HepG2 (cell line): Measurements from ENCODE around the gene FOXA1. TPM values are rescaled to one million over a fixed set of nuclear protein-coding genes. Genes with fewer than 3 reads are reported as not detected.

Source experiments
- AHR ChIP-seq: IDR thresholded peaks from 2 replicates; pipeline ENCODE4 v1.6.1; 2018; ENCODE audit warnings: missing genetic modification reagents, missing compliant biosample characterization
- CHD2 ChIP-seq: IDR thresholded peaks from 2 replicates; pipeline ENCODE4 v1.6.1; 2011; ENCODE audit warnings: low read depth, low read length, improper control_type of control experiment
- DDIT3 ChIP-seq: sonication (generic); formaldehyde crosslinking; IDR thresholded peaks from 2 replicates; pipeline ENCODE4 v1.4.0; 2020; ENCODE audit warnings: mild to moderate bottlenecking, missing genetic modification reagents
- DRAP1 ChIP-seq: IDR thresholded peaks from 2 replicates; pipeline ENCODE4 v1.6.1; 2016; ENCODE audit warnings: missing genetic modification reagents, missing compliant biosample characterization
- FOXJ3 ChIP-seq: sonication (generic); formaldehyde crosslinking; IDR thresholded peaks from 2 replicates; pipeline ENCODE4 v1.4.0; 2020; ENCODE audit warnings: missing genetic modification reagents, mild to moderate bottlenecking, borderline replicate concordance
- HNF4A ChIP-seq: sonication (generic); formaldehyde crosslinking; IDR thresholded peaks from 2 replicates; pipeline ENCODE4 v1.4.0; 2020; ENCODE audit warnings: missing genetic modification reagents
- IKZF5 ChIP-seq: IDR thresholded peaks from 2 replicates; pipeline ENCODE4 v1.6.1; 2018; ENCODE audit warnings: missing genetic modification reagents, mild to moderate bottlenecking, missing compliant biosample characterization
- NR2F6 ChIP-seq, 2 experiments: IDR thresholded peaks; 2 replicates each; pipeline ENCODE4 v1.6.1; 2016; ENCODE audit warnings: antibody characterized with exemption in 1 of 2, mild to moderate bottlenecking in 1 of 2
- PCBP2 ChIP-seq: fragments of 200-400 bp; formaldehyde crosslinking; optimal IDR thresholded peaks from 2 replicates; pipeline ENCODE3; 2018; ENCODE audit warnings: low read length, low read depth; ENCODE audit not compliant: poor library complexity, severe bottlenecking
- RXRA ChIP-seq: sonication (generic); formaldehyde crosslinking; IDR thresholded peaks from 2 replicates; pipeline ENCODE4 v1.5.1; 2020; ENCODE audit warnings: missing genetic modification reagents
- TRIM22 ChIP-seq: fragments of 450-650 bp; IDR thresholded peaks from 2 replicates; pipeline ENCODE4 v1.6.1; 2017
- ZBTB20 ChIP-seq: sonication (generic); formaldehyde crosslinking; IDR thresholded peaks from 2 replicates; pipeline ENCODE4 v1.8.1; 2023; ENCODE audit warnings: missing genetic modification reagents, low read depth, mild to moderate bottlenecking, borderline replicate concordance
- ZBTB40 ChIP-seq, 2 experiments: fragments of 450-650 bp in 1 of 2; sonication (generic) in 1 of 2; formaldehyde crosslinking in 1 of 2; IDR thresholded peaks; 2 replicates each; pipeline versions ENCODE4 v1.6.1 to v1.8.0; 2016 to 2022; ENCODE audit warnings: antibody characterized with exemption in 1 of 2, mild to moderate bottlenecking in 1 of 2, missing genetic modification reagents in 1 of 2
- ZNF143 ChIP-seq: sonication (generic); formaldehyde crosslinking; IDR thresholded peaks from 2 replicates; pipeline ENCODE4 v1.4.0; 2020; ENCODE audit warnings: missing genetic modification reagents
- ZNF451 ChIP-seq: sonication (generic); formaldehyde crosslinking; IDR thresholded peaks from 2 replicates; pipeline ENCODE4 v1.5.0; 2020; ENCODE audit warnings: mild to moderate bottlenecking, missing genetic modification reagents
- polyA plus RNA-seq, 8 experiments: library from polyadenylated mRNA; depleted of rRNA in 3 of 8; stranded (reverse) in 7 of 8; unstranded in 1 of 8; fragments of >200 nt; fragmentation: Illumina TruSeq in 4 of 8; extraction: Trizol in 4 of 8; gene quantifications; 2 replicates each; pipeline versions ENCODE4 v1.2.1 to v1.2.3, GENCODE V29; 2011 to 2016; ENCODE audit warnings: low read depth in 4 of 8, missing spikeins in 1 of 8, mixed read lengths in 1 of 8; ENCODE audit not compliant: insufficient read depth in 1 of 8
- total RNA-seq, 5 experiments: library from RNA; depleted of rRNA; stranded (reverse); fragments of >200 nt; fragmentation: Illumina TruSeq; extraction: Trizol; gene quantifications; 2 replicates each; pipeline ENCODE4 v1.2.3, GENCODE V29; 2016; ENCODE audit warnings: low read depth in 1 of 5

The FOXA1 gene
- total and polyA plus RNA-seq, 2 of the 13 experiments (the other 11 are each of a cell fraction or from before 2014, with no cell fraction given), result 43.4 to 58.6 TPM

- TF ChIP-seq ZBTB40 (IDR thresholded peaks at IDR 0.05) (no peak), ZBTB40 (CRISPR knock-in tag; IDR thresholded peaks at IDR 0.05) (no peak), DDIT3 (no peak), DRAP1 (CRISPR knock-in tag) (no peak), HNF4A (CRISPR knock-in tag) (peak; percentile 73), FOXJ3 (CRISPR knock-in tag) (peak; percentile 55; the same call in 1 of the 2 replicates), CHD2 (no peak), ZBTB20 (CRISPR knock-in tag) (no peak), NR2F6 (IDR thresholded peaks at IDR 0.05) (peak; percentile 44; the same call in 1 of the 2 replicates), NR2F6 (CRISPR knock-in tag; IDR thresholded peaks at IDR 0.05) (peak; percentile 80), PCBP2 (no peak), RXRA (CRISPR knock-in tag) (no peak), IKZF5 (CRISPR knock-in tag) (no peak), ZNF143 (CRISPR knock-in tag) (0 out of 2 replicates have a peak, but pooled peaks have one; percentile 23), TRIM22 (no peak), AHR (CRISPR knock-in tag) (no peak), ZNF451 (CRISPR knock-in tag) (no peak)
Observed at GRCh38 chr14:37616853-37617252, 21.8 kb upstream of the FOXA1 start (continued).
